SK-N-SH treated with all-trans-retinoic acid at 6 μM for 48 hours (cell line): ENCODE results near the gene CDX2.

ENCODE experiments used
- ATAC-seq: fragments of 200-7000 bp; cut with Tn5 transposase; 3 replicates; pipeline ENCODE4 v1.9.1; 2020; ENCODE audit warnings: mild to moderate bottlenecking, moderate library complexity
- ARNTL ChIP-seq: fragments of 450-650 bp; formaldehyde crosslinking; IDR thresholded peaks from 2 replicates; pipeline ENCODE4 v1.5.0; 2020; ENCODE audit warnings: low read depth, mild to moderate bottlenecking, moderate library complexity, borderline replicate concordance
- BACH2 ChIP-seq: fragments of 250-450 bp; sonication (Bioruptor Pico); IDR thresholded peaks from 2 replicates; pipeline ENCODE4 v1.9.0; 2021; ENCODE audit warnings: mild to moderate bottlenecking, borderline replicate concordance
- CREB5 ChIP-seq: fragments of 250-450 bp; sonication (Bioruptor Pico); IDR thresholded peaks from 2 replicates; pipeline ENCODE4 v1.5.1; 2020; ENCODE audit warnings: low read depth, mild to moderate bottlenecking, moderate library complexity
- CSDC2 ChIP-seq: fragments of 250-450 bp; sonication (Bioruptor Pico); IDR thresholded peaks from 2 replicates; pipeline ENCODE4 v1.5.0; 2020; ENCODE audit warnings: mild to moderate bottlenecking, moderate library complexity
- ESRRG ChIP-seq: fragments of 250-450 bp; sonication (Bioruptor Pico); IDR thresholded peaks from 2 replicates; pipeline ENCODE4 v1.6.1; 2021; ENCODE audit warnings: mild to moderate bottlenecking
- GLIS3 ChIP-seq: fragments of 250-450 bp; sonication (Bioruptor Pico); IDR thresholded peaks from 2 replicates; pipeline ENCODE4 v1.5.0; 2020; ENCODE audit warnings: mild to moderate bottlenecking, moderate library complexity
- ISL1 ChIP-seq: fragments of 250-450 bp; sonication (Bioruptor Pico); IDR thresholded peaks from 2 replicates; pipeline ENCODE4 v2.1.2; 2022; ENCODE audit warnings: mild to moderate bottlenecking, moderate library complexity
- OSR1 ChIP-seq: fragments of 250-450 bp; sonication (Bioruptor Pico); IDR thresholded peaks from 2 replicates; pipeline ENCODE4 v1.8.0; 2022; ENCODE audit warnings: moderate library complexity, mild to moderate bottlenecking, inconsistent platforms
- POU6F1 ChIP-seq: fragments of 250-450 bp; sonication (Bioruptor Pico); IDR thresholded peaks from 2 replicates; pipeline ENCODE4 v1.8.0; 2021; ENCODE audit warnings: low read depth, mild to moderate bottlenecking, moderate library complexity, borderline replicate concordance
- PPARA ChIP-seq: fragments of 250-450 bp; sonication (Bioruptor Pico); IDR thresholded peaks from 2 replicates; pipeline ENCODE4 v1.5.0; 2020; ENCODE audit warnings: mild to moderate bottlenecking, borderline replicate concordance
- RARB ChIP-seq: fragments of 250-450 bp; sonication (Bioruptor Pico); IDR thresholded peaks from 2 replicates; pipeline ENCODE4 v1.8.0; 2021; ENCODE audit warnings: mild to moderate bottlenecking, moderate library complexity
- SNAI2 ChIP-seq: fragments of 250-450 bp; sonication (Bioruptor Pico); IDR thresholded peaks from 2 replicates; pipeline ENCODE4 v1.5.0; 2020; ENCODE audit warnings: mild to moderate bottlenecking, moderate library complexity
- TOX ChIP-seq: fragments of 250-450 bp; sonication (Bioruptor Pico); IDR thresholded peaks from 2 replicates; pipeline ENCODE4 v1.8.0; 2021; ENCODE audit warnings: mild to moderate bottlenecking, moderate library complexity, borderline replicate concordance
- TSHZ2 ChIP-seq: fragments of 250-450 bp; sonication (Bioruptor Pico); IDR thresholded peaks from 2 replicates; pipeline ENCODE4 v1.5.0; 2020; ENCODE audit warnings: mild to moderate bottlenecking, moderate library complexity
- ZC3H10 ChIP-seq: fragments of 250-450 bp; sonication (Bioruptor Pico); IDR thresholded peaks from 2 replicates; pipeline ENCODE4 v1.5.1; 2021; ENCODE audit warnings: mild to moderate bottlenecking, moderate library complexity
- ZFP3 ChIP-seq: fragments of 250-450 bp; sonication (Bioruptor Pico); IDR thresholded peaks from 2 replicates; pipeline ENCODE4 v1.5.0; 2020; ENCODE audit warnings: mild to moderate bottlenecking, moderate library complexity
- ZFP30 ChIP-seq: fragments of 450-650 bp; formaldehyde crosslinking; IDR thresholded peaks from 2 replicates; pipeline ENCODE4 v1.5.0; 2022; ENCODE audit warnings: mild to moderate bottlenecking, moderate library complexity
- ZNF565 ChIP-seq: fragments of 450-650 bp; formaldehyde crosslinking; conservative IDR thresholded peaks from 2 replicates; pipeline ENCODE4 v1.5.0; 2020; ENCODE audit warnings: low read depth, mild to moderate bottlenecking, moderate library complexity
- ZNF70 ChIP-seq: fragments of 450-650 bp; formaldehyde crosslinking; IDR thresholded peaks from 2 replicates; pipeline ENCODE4 v1.5.0; 2020; ENCODE audit warnings: mild to moderate bottlenecking, moderate library complexity
- ZNF8 ChIP-seq: fragments of 450-650 bp; formaldehyde crosslinking; IDR thresholded peaks from 2 replicates; pipeline ENCODE4 v1.5.0; 2020; ENCODE audit warnings: mild to moderate bottlenecking, moderate library complexity
- TF ChIP-seq, protein P1 (sequence below): fragments of 250-450 bp; sonication (Bioruptor Pico); IDR thresholded peaks from 2 replicates; pipeline ENCODE4 v1.5.1; 2021; ENCODE audit warnings: mild to moderate bottlenecking, moderate library complexity
- TF ChIP-seq, protein P2 (sequence below): fragments of 250-450 bp; sonication (Bioruptor Pico); IDR thresholded peaks from 2 replicates; pipeline ENCODE4 v1.8.0; 2020; ENCODE audit warnings: mild to moderate bottlenecking, moderate library complexity, borderline replicate concordance

CDX2 gene

GRCh38 chr13:27928805-27929753 lies 40.0 kb downstream of the CDX2 start:
- no peak for ATAC-seq

GRCh38 chr13:27928353-27928804 lies 40.7 kb downstream of the CDX2 start:
- TF ChIP-seq SNAI2 (CRISPR knock-in tag) (no peak), POU6F1 (CRISPR knock-in tag) (no peak), CSDC2 (CRISPR knock-in tag) (no peak), PPARA (CRISPR knock-in tag) (no peak), ARNTL (CRISPR knock-in tag) (no peak), ZNF70 (no peak), ESRRG (no peak)
- TF ChIP-seq, protein P1, sequence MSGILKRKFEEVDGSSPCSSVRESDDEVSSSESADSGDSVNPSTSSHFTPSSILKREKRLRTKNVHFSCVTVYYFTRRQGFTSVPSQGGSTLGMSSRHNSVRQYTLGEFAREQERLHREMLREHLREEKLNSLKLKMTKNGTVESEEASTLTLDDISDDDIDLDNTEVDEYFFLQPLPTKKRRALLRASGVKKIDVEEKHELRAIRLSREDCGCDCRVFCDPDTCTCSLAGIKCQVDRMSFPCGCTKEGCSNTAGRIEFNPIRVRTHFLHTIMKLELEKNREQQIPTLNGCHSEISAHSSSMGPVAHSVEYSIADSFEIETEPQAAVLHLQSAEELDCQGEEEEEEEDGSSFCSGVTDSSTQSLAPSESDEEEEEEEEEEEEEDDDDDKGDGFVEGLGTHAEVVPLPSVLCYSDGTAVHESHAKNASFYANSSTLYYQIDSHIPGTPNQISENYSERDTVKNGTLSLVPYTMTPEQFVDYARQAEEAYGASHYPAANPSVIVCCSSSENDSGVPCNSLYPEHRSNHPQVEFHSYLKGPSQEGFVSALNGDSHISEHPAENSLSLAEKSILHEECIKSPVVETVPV (CRISPR knock-in tag), result no peak
- no peak for ATAC-seq

More at GRCh38 chr13:27928805-27929753, 40.0 kb downstream of the CDX2 start:
- no peak for TF ChIP-seq RARB (CRISPR knock-in tag)
- TF ChIP-seq ESRRG, result no peak
- no peak for TF ChIP-seq CSDC2 (CRISPR knock-in tag)
- no peak for TF ChIP-seq ZC3H10 (CRISPR knock-in tag)
- TF ChIP-seq SNAI2 (CRISPR knock-in tag), result no peak
- no peak for TF ChIP-seq TOX (CRISPR knock-in tag)
- no peak for TF ChIP-seq ISL1 (CRISPR knock-in tag)
- TF ChIP-seq ARNTL (CRISPR knock-in tag), result no peak
- no peak for TF ChIP-seq ZNF70
- TF ChIP-seq ZFP3 (CRISPR knock-in tag), result no peak
- no peak for TF ChIP-seq ZNF8 (CRISPR knock-in tag)
- TF ChIP-seq, protein P2, sequence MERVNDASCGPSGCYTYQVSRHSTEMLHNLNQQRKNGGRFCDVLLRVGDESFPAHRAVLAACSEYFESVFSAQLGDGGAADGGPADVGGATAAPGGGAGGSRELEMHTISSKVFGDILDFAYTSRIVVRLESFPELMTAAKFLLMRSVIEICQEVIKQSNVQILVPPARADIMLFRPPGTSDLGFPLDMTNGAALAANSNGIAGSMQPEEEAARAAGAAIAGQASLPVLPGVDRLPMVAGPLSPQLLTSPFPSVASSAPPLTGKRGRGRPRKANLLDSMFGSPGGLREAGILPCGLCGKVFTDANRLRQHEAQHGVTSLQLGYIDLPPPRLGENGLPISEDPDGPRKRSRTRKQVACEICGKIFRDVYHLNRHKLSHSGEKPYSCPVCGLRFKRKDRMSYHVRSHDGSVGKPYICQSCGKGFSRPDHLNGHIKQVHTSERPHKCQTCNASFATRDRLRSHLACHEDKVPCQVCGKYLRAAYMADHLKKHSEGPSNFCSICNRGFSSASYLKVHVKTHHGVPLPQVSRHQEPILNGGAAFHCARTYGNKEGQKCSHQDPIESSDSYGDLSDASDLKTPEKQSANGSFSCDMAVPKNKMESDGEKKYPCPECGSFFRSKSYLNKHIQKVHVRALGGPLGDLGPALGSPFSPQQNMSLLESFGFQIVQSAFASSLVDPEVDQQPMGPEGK, result no peak
- no peak for TF ChIP-seq ZFP30 (CRISPR knock-in tag)
- no peak for TF ChIP-seq BACH2
- TF ChIP-seq GLIS3 (CRISPR knock-in tag), result no peak
- no peak for TF ChIP-seq OSR1 (CRISPR knock-in tag)
- TF ChIP-seq CREB5 (CRISPR knock-in tag), result no peak

DNA sequence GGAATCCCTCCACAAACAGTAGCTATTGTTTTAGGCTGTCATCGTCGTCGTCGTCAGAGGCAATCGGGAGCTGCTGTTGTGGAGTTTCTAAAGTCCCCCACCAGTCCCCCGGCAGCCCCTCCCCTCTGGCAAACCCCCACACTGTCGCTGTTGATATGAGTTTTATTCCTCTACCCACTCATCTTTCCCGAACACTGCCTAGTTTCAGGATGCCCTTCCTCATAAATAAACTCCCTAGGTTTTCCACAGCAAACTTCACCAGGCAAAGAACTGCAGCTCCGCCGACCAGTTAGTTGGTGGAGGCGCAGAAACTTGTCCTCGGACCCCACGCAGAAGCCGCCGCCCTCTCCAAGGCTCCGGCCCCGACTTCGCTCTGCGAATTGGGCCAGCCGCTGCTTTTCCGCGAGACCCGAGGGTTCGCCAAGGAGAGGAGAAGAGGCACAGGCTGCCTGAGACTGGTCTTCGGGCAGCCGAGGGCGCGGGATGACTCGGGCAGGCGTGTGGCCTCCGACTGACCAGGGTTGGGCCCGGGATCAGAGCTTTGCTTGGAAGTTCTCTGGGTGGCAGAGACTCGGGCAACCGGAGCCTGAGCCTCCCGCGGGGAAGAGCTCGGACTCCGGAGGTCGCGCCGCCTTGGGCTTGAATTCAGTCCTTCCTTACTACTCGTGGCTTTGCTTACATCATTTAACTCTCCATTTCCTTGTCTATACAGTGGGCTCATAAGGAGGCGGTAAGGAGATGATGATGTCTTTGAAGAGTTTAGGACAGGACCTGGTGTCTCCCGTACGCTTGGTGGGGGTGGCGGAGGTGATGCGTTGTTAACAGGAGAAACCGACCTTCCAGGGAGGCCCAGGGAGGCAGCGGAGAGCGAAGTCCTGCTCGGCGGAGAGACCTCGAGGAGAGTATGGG lies 41.4 kb downstream of the CDX2 start:
- TF ChIP-seq ZNF8 (CRISPR knock-in tag) (no peak), ZC3H10 (CRISPR knock-in tag) (no peak), RARB (CRISPR knock-in tag) (no peak), ESRRG (no peak), ZFP30 (CRISPR knock-in tag) (no peak), CREB5 (CRISPR knock-in tag) (no peak), SNAI2 (CRISPR knock-in tag) (no peak), PPARA (CRISPR knock-in tag) (no peak), BACH2 (no peak), TOX (CRISPR knock-in tag) (no peak), CSDC2 (CRISPR knock-in tag) (no peak), ZNF565 (CRISPR knock-in tag) (no peak), OSR1 (CRISPR knock-in tag) (no peak), TSHZ2 (CRISPR knock-in tag) (no peak)
- no peak; the same call in 2 of the 3 replicates for ATAC-seq
